Ascending aorta (tissue), 2 donors: ENCODE data around the gene ADGRV1. TPM values are rescaled to one million over a fixed set of nuclear protein-coding genes. Genes with fewer than 3 reads are reported as not detected.

ENCODE experiments used
- DNase-seq, 2 donors: peaks; one replicate each; pipeline ENCODE4 v3.0.0-alpha.2; 2019; ENCODE audit warnings: low spot score in 2 of 2
- H3K27ac ChIP-seq, 2 donors: fragments of 200-600 bp; sonication (generic); one replicate each; pipeline ENCODE4 v1.5.1; 2016 to 2017; ENCODE audit warnings: mild to moderate bottlenecking in 1 of 2
- H3K27me3 ChIP-seq: fragments of 200-600 bp; sonication (generic); one replicate; pipeline ENCODE4 v1.5.1; 2017
- H3K36me3 ChIP-seq, 2 donors: fragments of 200-600 bp; sonication (generic); one replicate each; pipeline ENCODE4 v1.5.1; 2016
- H3K4me1 ChIP-seq, 2 donors: fragments of 200-600 bp; sonication (generic); one replicate each; pipeline ENCODE4 v1.5.1; 2016 to 2017; ENCODE audit warnings: mild to moderate bottlenecking in 1 of 2
- H3K4me3 ChIP-seq, 2 donors: fragments of 200-600 bp; sonication (generic); one replicate each; pipeline ENCODE4 v1.5.1; 2016 to 2017; ENCODE audit warnings: mild to moderate bottlenecking in 1 of 2
- H3K9me3 ChIP-seq, 2 donors: fragments of 200-600 bp; sonication (generic); one replicate each; pipeline ENCODE4 v1.5.1; 2016
- intact Hi-C: fragments of 100-400 bp; cut with DNase I; formaldehyde crosslinking; loops from one replicate; pipeline ENCODE4 v1.15.1; 2023
- total RNA-seq: library from RNA; depleted of rRNA; stranded (reverse); fragments of >200 nt; gene quantifications from one replicate; pipeline ENCODE4 v1.1.0, GENCODE V29; 2016
- TF ChIP-seq, protein P1 (sequence below), 3 experiments: fragments of 200-600 bp in 2 of 3; fragments of 450-650 bp in 1 of 3; sonication (generic) in 2 of 3; IDR thresholded peaks; one replicate each; pipeline ENCODE4 v1.5.1; 2016 to 2019; ENCODE audit warnings: antibody characterized with exemption in 3 of 3, mild to moderate bottlenecking in 1 of 3, moderate library complexity in 1 of 3

ADGRV1 gene
- total RNA-seq, 1 donor from 2014 or later, result 6.9 TPM

DNA sequence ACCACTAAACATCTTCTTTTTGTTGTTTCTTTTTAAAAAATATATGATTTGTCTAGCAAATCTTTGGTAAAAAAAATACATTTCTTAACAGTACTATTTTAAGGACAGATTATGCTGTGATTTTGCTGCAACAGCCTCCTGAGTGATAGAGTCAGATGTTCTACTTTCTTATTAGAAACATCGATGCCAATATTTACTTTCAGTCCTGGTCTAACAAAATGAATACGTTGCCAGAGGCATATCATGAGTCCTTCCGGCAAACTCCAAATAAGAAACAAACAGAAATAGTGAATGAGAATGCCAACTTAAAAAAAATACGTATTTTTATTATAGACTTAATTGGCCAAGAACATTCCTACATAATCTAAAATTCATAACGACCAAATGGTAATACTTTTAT lies 371.5 kb downstream of the ADGRV1 start:
- no peaks in the 10 kb centered on the region for H3K36me3 ChIP-seq
- no peak overlapping the region for H3K27ac ChIP-seq
- intact Hi-C loops, result loop anchor here (5.0 to 10.0 kb wide), 2 partner anchors 58 to 485 kb away; no protein-coding TSS in a partner anchor
- peaks cover 0 to 3% of the 10 kb centered on the region in 2 donors for H3K4me1 ChIP-seq
- TF ChIP-seq, protein P1, sequence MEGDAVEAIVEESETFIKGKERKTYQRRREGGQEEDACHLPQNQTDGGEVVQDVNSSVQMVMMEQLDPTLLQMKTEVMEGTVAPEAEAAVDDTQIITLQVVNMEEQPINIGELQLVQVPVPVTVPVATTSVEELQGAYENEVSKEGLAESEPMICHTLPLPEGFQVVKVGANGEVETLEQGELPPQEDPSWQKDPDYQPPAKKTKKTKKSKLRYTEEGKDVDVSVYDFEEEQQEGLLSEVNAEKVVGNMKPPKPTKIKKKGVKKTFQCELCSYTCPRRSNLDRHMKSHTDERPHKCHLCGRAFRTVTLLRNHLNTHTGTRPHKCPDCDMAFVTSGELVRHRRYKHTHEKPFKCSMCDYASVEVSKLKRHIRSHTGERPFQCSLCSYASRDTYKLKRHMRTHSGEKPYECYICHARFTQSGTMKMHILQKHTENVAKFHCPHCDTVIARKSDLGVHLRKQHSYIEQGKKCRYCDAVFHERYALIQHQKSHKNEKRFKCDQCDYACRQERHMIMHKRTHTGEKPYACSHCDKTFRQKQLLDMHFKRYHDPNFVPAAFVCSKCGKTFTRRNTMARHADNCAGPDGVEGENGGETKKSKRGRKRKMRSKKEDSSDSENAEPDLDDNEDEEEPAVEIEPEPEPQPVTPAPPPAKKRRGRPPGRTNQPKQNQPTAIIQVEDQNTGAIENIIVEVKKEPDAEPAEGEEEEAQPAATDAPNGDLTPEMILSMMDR (IDR thresholded peaks at IDR 0.05), result no peak
- peaks cover 0 to 4% of the 10 kb centered on the region in 2 donors for H3K9me3 ChIP-seq
- H3K4me3 ChIP-seq, result no peak overlapping the region
- DNase-seq, result no peak
- no peaks in the 10 kb centered on the region for H3K27me3 ChIP-seq

DNA sequence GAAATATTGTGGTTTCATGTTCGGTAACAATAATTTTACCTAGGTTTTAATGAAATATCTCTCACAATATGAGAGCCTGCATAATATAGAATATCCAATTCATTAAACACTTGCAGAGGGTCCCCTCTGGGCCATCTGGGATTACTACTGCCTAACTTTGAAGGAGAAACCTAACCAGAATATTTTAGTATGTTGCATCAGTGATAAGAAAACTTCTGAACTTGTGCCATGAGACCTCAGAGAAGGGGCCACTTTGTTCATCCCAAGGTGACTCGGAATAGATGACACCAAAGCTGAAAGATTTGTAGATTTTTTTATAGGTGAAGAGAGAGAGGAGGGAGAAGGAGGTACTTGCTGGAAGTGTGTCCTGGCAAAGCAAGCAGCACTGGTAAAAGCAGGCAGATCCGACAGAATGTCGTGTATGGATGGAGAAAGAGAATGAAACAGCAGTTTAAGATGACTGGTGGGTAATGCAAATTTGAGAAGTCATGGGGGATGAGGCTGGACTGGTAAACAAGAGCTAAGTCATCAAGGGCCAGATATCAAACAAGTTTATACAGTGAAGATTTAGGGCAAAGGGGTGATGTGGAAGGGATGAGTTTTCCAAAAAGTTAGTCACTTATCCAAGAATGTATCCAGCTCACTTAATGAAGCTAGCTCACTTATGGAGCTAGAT lies 372.3 kb downstream of the ADGRV1 start:
- peaks cover 0 to 4% of the 10 kb centered on the region in 2 donors for H3K9me3 ChIP-seq

DNA sequence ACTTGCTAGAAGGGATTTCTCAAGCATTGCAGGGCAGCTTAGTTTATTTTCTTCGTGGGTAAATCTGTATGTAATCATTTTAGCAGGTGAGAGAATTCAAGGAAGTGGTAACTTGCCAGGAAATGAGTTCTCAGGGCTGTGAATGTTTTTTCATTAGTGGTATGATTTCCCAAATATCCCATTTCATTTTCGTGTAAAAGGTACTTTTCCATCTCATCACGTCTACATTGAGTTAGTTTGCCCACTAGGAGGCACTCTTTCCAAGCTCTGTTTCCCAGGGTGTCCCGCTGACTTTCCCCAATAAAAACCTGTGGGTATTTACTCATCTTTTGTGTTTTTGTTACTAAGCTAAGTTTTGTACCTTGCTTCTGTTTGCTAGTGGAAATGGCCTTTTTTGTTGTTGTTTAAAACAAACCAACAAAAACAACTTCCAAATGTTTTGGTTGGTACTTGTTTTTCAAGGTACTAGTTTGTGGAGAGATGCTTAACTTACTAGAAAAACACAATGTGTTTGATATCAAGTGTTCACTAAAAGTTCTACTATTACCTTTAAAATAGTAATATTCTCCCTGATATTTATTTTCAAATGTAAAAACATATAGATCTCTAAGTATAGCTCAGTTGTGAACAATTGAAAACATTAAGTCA lies 373.6 kb downstream of the ADGRV1 start:
- peaks cover 0 to 4% of the 10 kb centered on the region in 2 donors for H3K9me3 ChIP-seq
- no peaks in the 10 kb centered on the region for H3K36me3 ChIP-seq
- intact Hi-C loops, result loop anchor here (1.0 to 10.0 kb wide), 4 partner anchors 60 to 483 kb away; no protein-coding TSS in a partner anchor
- TF ChIP-seq, protein P1 (IDR thresholded peaks at IDR 0.05), result peak; percentile 52 to 79 (median 57)
- peak in 1 of 2 donors; percentile 69 for DNase-seq
- H3K4me1 ChIP-seq, result peaks cover 0 to 3% of the 10 kb centered on the region in 2 donors
- H3K4me3 ChIP-seq, result no peak overlapping the region
- H3K27me3 ChIP-seq, result no peaks in the 10 kb centered on the region
- H3K27ac ChIP-seq, result no peak overlapping the region

More for the DNA sequence above, 372.3 kb downstream of the ADGRV1 start:
- H3K27ac ChIP-seq, result no peak overlapping the region
- DNase-seq, result no peak
- H3K27me3 ChIP-seq, result no peaks in the 10 kb centered on the region
- no peaks in the 10 kb centered on the region for H3K36me3 ChIP-seq
- intact Hi-C loops, result loop anchor here (5.0 to 10.0 kb wide), 2 partner anchors 59 to 484 kb away; no protein-coding TSS in a partner anchor
- H3K4me3 ChIP-seq, result no peak overlapping the region
- TF ChIP-seq, protein P1 (IDR thresholded peaks at IDR 0.05), result no peak
- peaks cover 0 to 3% of the 10 kb centered on the region in 2 donors for H3K4me1 ChIP-seq

DNA sequence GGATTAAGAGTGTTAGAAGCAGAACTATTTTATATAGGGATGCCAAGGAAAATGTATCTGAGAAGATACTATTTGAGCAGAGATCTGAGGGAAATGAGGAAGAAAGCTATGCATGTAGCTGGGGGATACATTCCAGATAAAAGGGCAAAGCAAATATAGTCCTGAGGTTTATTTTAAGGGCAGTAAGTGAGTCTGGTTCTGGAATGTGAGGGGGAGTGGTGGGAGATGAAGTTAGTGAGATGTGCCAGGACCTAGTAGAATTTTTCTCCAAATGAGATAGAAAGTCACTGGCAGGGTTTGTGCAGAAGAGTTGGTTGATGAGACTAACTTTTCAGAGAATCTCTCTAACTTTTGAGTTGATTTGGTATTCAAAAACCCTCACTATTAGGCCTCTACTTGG lies 374.7 kb downstream of the ADGRV1 start:
- Histone ChIP-seq H3K27me3 (no peaks in the 10 kb centered on the region), H3K4me3 (no peak overlapping the region), H3K36me3 (no peaks in the 10 kb centered on the region), H3K27ac (no peak overlapping the region), H3K4me1 (peaks cover 0 to 3% of the 10 kb centered on the region in 2 donors), H3K9me3 (peaks cover 0 to 4% of the 10 kb centered on the region in 2 donors)
- intact Hi-C loops, result loop anchor here (2.0 to 10.0 kb wide), 3 partner anchors 61 to 482 kb away; no protein-coding TSS in a partner anchor
- no peak for DNase-seq
- TF ChIP-seq, protein P1 (IDR thresholded peaks at IDR 0.05), result no peak

DNA sequence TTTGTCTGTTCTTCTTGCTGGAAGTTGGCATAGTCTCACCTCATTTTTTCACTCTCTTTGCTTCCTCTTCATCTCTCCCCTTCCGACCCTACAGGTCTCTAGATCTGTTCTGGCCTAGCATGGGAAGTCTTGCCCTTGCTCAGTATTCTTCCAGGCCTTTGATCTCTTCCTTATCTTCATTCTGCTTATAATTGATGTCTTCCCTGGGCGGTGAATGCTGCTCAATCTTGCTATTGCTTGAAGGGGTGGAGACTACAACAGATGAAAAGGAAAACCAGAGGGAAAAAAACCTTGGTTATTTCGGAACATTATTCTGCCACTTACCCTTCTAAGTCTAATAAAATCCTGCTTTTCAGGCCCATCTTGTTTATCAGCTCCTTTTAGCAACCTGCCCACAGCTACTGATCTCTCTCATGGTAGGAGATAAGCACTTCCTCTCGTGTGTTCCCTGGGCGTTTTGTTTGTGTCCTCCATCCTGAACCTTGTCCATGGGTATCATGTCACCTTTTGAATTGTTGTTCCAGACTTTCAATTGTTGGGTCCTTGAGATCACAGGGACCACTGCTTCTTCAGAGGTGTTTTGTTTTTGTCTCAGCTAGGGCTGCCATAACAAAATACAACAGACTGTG lies 375.6 kb downstream of the ADGRV1 start:
- intact Hi-C loops, result loop anchor here (5.0 to 10.0 kb wide), 2 partner anchors 62 to 481 kb away; no protein-coding TSS in a partner anchor
- H3K27ac ChIP-seq, result peak overlapping the region in 1 of 2 donors; percentile 32

More for the DNA sequence above, 375.6 kb downstream of the ADGRV1 start:
- H3K4me3 ChIP-seq, result no peak overlapping the region
- TF ChIP-seq, protein P1 (IDR thresholded peaks at IDR 0.05), result no peak
- peaks cover 0 to 3% of the 10 kb centered on the region in 2 donors for H3K4me1 ChIP-seq
- no peak for DNase-seq
- peaks cover 0 to 4% of the 10 kb centered on the region in 2 donors for H3K9me3 ChIP-seq
- no peaks in the 10 kb centered on the region for H3K27me3 ChIP-seq
- no peaks in the 10 kb centered on the region for H3K36me3 ChIP-seq
